Measurements from ENCODE around the gene TMEM190. TPM values are rescaled to one million over a fixed set of nuclear protein-coding genes. Genes with fewer than 3 reads are reported as not detected.

TMEM190 gene
- total RNA-seq, 1 donor from 2014 or later, result not detected

DNA sequence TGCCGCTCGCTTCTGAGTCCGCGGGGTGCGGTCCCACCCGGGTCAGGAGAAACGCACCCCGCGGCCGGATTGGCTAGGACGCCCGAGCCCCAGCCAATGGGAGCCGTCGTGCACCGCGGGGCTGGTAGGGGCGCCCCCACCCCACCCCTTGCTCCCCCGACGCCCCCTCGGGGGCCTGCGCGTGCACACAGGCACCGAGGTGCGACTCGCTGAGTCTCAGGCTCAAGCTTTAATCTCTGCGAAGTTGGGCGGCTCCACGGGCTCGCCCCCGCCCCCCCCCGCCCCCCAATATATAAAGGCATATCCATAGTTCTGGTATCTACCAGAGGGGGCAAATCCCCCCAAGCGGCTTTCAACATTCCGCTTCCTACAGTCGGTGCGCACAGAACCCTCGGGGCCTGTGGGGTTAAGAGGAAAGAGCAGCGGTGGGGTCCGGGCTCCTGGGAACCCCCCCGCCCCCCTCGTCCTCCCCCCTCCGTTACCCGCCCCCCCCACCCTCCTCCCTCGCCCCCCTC, 21.9 kb upstream of the TMEM190 start, which contains the start of gene COX6B2:
Gene COX6B2, minus strand, starts transcription at position 22 of the 515 bp plus-strand sequence. CDS start 198 bp downstream, outside the sequence.
- CTCF ChIA-PET, result no interaction called here
- intact Hi-C loops (cut with micrococcal nuclease), result loop anchor here (1.0 kb wide), 1 partner anchor 15 kb away; the partner anchor contains the start of gene KMT5C
- Mint-ChIP-seq H3K36me3 (ENCODE audit: low read depth) (no peaks in the 10 kb centered on the region), H3K9me3 (no peaks in the 10 kb centered on the region), H3K4me1 (peaks cover 18% of the 10 kb centered on the region), H3K4me3 (peak within 1 kb of the TSS; percentile 79), H3K27ac (no peak within 1 kb of the TSS), H3K27me3 (peaks cover 50% of the 10 kb centered on the region)
- TF ChIP-seq, protein P1, sequence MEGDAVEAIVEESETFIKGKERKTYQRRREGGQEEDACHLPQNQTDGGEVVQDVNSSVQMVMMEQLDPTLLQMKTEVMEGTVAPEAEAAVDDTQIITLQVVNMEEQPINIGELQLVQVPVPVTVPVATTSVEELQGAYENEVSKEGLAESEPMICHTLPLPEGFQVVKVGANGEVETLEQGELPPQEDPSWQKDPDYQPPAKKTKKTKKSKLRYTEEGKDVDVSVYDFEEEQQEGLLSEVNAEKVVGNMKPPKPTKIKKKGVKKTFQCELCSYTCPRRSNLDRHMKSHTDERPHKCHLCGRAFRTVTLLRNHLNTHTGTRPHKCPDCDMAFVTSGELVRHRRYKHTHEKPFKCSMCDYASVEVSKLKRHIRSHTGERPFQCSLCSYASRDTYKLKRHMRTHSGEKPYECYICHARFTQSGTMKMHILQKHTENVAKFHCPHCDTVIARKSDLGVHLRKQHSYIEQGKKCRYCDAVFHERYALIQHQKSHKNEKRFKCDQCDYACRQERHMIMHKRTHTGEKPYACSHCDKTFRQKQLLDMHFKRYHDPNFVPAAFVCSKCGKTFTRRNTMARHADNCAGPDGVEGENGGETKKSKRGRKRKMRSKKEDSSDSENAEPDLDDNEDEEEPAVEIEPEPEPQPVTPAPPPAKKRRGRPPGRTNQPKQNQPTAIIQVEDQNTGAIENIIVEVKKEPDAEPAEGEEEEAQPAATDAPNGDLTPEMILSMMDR (IDR thresholded peaks at IDR 0.05), result no peak
- POLR2A ChIA-PET, result no interaction called here
- no peak for DNase-seq
- ATAC-seq (ENCODE audit: low read depth), result no peak

DNA sequence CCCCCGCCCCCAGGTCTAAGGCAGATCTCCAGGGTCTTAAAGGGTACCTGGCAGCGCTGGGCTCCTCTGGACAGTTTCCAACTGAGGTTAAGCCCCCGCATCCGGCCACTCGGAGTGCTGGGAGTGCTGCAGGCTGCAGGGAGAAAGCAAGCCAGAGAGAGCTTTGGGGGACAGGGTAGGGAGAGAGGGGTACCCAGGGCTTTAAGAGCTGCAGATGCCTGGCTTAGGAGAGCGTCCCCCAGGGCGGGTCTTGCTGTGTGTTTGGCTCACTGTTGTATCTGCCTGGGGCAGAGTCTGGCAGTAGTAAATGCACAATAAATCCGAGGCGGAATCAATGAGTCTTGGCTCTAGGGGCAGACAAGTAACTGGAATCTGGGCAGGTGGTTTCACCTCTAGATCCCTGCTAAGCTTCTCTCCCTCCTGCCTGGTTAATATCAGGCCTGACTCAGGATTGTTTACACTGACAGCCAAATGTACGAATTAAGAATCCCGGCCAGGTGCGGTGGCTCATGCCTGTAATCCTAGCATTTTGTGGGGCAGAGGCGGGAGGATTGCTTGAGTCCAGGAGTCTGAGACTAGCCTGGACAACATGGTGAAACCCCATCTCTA, 21.3 kb upstream of the TMEM190 start:
- intact Hi-C loops (cut with micrococcal nuclease), result no loop called here
- Mint-ChIP-seq H3K9me3 (no peaks in the 10 kb centered on the region), H3K4me1 (peaks cover 18% of the 10 kb centered on the region), H3K36me3 (ENCODE audit: low read depth) (no peaks in the 10 kb centered on the region), H3K27me3 (peaks cover 47% of the 10 kb centered on the region), H3K27ac (no peak overlapping the region), H3K4me3 (no peak overlapping the region)
- DNase-seq (no peak), ATAC-seq (ENCODE audit: low read depth) (no peak)
- ChIA-PET POLR2A (no interaction called here), CTCF (no interaction called here)
- TF ChIP-seq, protein P1 (IDR thresholded peaks at IDR 0.05), result no peak

DNA sequence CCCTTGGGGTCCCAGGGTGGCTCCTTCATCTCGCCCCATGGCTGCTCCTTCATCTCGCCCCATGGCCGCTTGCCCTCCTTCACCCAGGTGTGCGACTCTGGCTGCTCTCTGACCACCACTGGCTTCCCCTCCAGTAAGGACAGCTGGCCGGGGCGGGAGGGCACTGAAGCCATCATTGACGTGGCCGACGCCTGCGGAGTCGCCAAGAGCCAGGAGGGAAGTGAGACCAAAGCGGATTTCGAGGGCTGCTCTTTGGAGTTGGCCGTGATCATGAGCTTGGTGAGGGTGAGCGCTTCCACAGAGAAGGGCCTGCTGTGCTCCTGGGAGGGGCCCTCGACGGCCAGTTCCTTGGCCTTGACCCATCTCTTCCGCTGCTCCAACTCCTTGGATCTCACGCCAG, 18.1 kb upstream of the TMEM190 start:
- POLR2A ChIA-PET, result interaction anchor here (1.0 kb wide), 1 partner anchor 26 kb away, joined by 4 read pairs; the partner anchor contains the start of gene TMEM238
- intact Hi-C loops (cut with micrococcal nuclease), result no loop called here
- no peaks in the 10 kb centered on the region for H3K9me3 Mint-ChIP-seq
- no peak overlapping the region for H3K27ac Mint-ChIP-seq
- ATAC-seq (ENCODE audit: low read depth), result no peak
- TF ChIP-seq, protein P1 (IDR thresholded peaks at IDR 0.05), result no peak
- H3K27me3 Mint-ChIP-seq, result peaks cover 18% of the 10 kb centered on the region
- H3K36me3 Mint-ChIP-seq (ENCODE audit: low read depth), result no peaks in the 10 kb centered on the region
- no peak overlapping the region for H3K4me3 Mint-ChIP-seq
- no peak for DNase-seq
- H3K4me1 Mint-ChIP-seq, result peaks cover 7% of the 10 kb centered on the region
- CTCF ChIA-PET, result no interaction called here

DNA sequence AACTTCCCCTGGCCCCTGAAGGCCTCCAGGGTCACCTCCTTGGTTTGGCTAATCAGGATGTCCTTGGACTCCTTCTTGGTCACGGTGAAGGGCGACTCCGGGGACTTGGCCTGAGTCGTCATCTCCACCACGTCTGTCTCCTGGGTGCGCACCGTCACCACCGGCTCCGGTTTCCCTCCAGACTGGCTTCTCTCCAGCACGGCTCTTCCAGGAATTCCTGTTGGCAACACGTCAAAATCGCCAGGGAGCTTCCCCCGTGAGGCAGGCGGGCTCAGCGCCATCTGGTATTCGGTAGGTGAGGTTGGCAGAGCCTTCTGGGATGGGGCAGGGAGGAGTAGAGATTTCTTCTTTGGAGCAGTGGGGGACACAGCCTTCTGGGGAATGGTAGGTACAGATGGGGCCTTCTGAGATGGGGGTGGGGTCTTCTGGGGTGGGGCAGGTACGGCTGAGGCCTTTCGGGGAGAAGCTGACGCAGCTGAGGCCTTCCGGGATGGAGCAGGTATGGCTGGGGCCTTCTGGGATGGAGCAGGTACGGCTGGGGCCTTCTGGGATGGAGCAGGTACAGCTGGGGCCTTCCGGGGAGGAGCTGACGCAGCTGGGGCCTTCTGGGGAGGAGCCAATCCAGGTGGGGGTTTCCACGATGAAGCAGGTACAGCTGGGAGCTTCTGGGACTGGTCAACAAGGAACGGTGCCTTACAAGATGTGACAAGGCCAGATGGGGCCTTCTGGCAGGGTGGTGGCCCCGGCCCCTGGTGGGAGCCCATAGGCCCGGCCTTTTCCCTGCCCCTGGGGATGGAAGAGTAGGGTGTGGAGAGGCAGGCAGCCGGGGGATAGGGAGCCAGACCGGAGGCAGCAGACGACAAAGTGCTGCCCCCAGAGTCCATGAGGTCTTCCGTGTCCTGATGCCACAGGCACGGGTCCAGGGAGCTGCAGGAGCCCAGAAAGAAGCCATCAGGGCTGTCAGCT, 17.4 kb upstream of the TMEM190 start:
- TF ChIP-seq, protein P1 (IDR thresholded peaks at IDR 0.05), result no peak
- intact Hi-C loops (cut with micrococcal nuclease), result no loop called here
- no peak overlapping the region for H3K27ac Mint-ChIP-seq
- ATAC-seq (ENCODE audit: low read depth), result no peak
- H3K9me3 Mint-ChIP-seq, result no peaks in the 10 kb centered on the region
- H3K4me1 Mint-ChIP-seq, result peaks cover 2% of the 10 kb centered on the region
- CTCF ChIA-PET, result no interaction called here
- POLR2A ChIA-PET, result interaction anchor here (0.5 to 1.0 kb wide), 3 partner anchors 25 to 227 kb away, joined by 3 to 7 read pairs (median 4); partner anchors contain the start of gene TMEM238
- peaks cover 15% of the 10 kb centered on the region for H3K27me3 Mint-ChIP-seq
- H3K4me3 Mint-ChIP-seq, result no peak overlapping the region
- H3K36me3 Mint-ChIP-seq (ENCODE audit: low read depth), result no peaks in the 10 kb centered on the region
- no peak for DNase-seq

DNA sequence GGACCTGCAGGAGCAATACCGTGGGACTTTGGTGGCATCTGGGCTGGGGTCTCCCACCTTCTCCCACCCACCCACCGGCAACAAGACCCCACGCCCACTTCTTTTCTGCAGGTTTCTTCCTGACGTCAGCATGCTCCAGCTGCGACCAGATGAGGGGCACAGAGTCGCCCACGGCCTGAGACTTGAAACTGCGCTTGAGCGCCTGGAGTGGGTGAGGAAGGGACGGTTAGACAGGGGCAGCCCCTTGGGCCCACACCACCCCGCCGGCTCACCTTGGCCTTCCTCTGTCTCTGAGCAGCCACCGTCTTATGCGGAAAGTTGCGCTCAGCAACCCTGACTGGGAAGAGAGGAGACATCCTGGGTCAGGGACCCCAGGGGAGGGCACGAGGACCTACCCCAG, 15.7 kb upstream of the TMEM190 start:
- no peak overlapping the region for H3K27ac Mint-ChIP-seq
- TF ChIP-seq, protein P1 (IDR thresholded peaks at IDR 0.05), result no peak
- no peak overlapping the region for H3K4me3 Mint-ChIP-seq
- no peaks in the 10 kb centered on the region for H3K4me1 Mint-ChIP-seq
- no peak for DNase-seq
- intact Hi-C loops (cut with micrococcal nuclease), result no loop called here
- ChIA-PET CTCF (no interaction called here), POLR2A (interaction anchor here (0.8 kb wide), 1 partner anchor 13 kb away, joined by 5 read pairs; no protein-coding TSS in a partner anchor)
- ATAC-seq (ENCODE audit: low read depth), result no peak
- H3K27me3 Mint-ChIP-seq, result peaks cover 11% of the 10 kb centered on the region
- no peaks in the 10 kb centered on the region for H3K36me3 Mint-ChIP-seq (ENCODE audit: low read depth)
- H3K9me3 Mint-ChIP-seq, result no peaks in the 10 kb centered on the region

Data from activated B cell treated with CpG ODN at 0.5 μM for 24 hours (primary cell).